ENCODE measurements around the gene CSF2. TPM values are rescaled to one million over a fixed set of nuclear protein-coding genes. Genes with fewer than 3 reads are reported as not detected.

Gene CSF2
- total RNA-seq, 2 experiments from 2014 or later = not detected

- Mint-ChIP-seq H3K4me3 (no peak overlapping the region), H3K27ac (no peak overlapping the region), H3K4me1 (ENCODE audit: low read depth) (peaks cover 15% of the 10 kb centered on the region), H3K27me3 (no peaks in the 10 kb centered on the region), H3K9me3 (no peaks in the 10 kb centered on the region), H3K36me3 (ENCODE audit: low read depth) (no peaks in the 10 kb centered on the region)
- no peak for ATAC-seq (ENCODE audit: poor library complexity)
- no peaks in the 10 kb centered on the region for H3K9me3 ChIP-seq (ENCODE audit: control insufficient read depth in 1 of 2, insufficient read depth in 1 of 2, low read length in 2 of 2)
- peaks cover 30% of the 10 kb centered on the region for H3K4me1 ChIP-seq (ENCODE audit: insufficient read depth, low read length)
- H3K4me3 ChIP-seq (ENCODE audit: low read length) = no peak overlapping the region
- CTCF ChIA-PET = interaction anchor here (0.6 to 1.3 kb wide), 2 partner anchors 34 to 38 kb away, joined by 4 to 5 read pairs; no protein-coding TSS in a partner anchor
- H3K27ac ChIP-seq (ENCODE audit: low read depth in 1 of 2, low read length in 2 of 2) = no peak overlapping the region
- no peak for TF ChIP-seq CTCF (IDR thresholded peaks at IDR 0.05)
- H3K27me3 ChIP-seq (ENCODE audit: control insufficient read depth in 1 of 2, insufficient read depth in 2 of 2, low read length in 2 of 2) = no peaks in the 10 kb centered on the region
- DNase-seq = no peak
- intact Hi-C loops (cut with DNase I, micrococcal nuclease) = loop anchor here (1.0 to 10.0 kb wide), 4 partner anchors 37 to 439 kb away; no protein-coding TSS in a partner anchor
- H3K36me3 ChIP-seq (ENCODE audit: insufficient read depth, low read length) = no peaks in the 10 kb centered on the region
- POLR2A ChIA-PET = no interaction called here
Observed at GRCh38 chr5:132065951-132066701, 7.5 kb upstream of the CSF2 start.

- POLR2A ChIA-PET = no interaction called here
- H3K36me3 Mint-ChIP-seq (ENCODE audit: low read depth) = no peaks in the 10 kb centered on the region
Observed at GRCh38 chr5:132066871-132067270, 6.7 kb upstream of the CSF2 start.

GRCh38 chr5:132067451-132067850 lies 6.1 kb upstream of the CSF2 start:
- DNase-seq = no peak
- ATAC-seq (ENCODE audit: poor library complexity) = no peak
- Mint-ChIP-seq H3K4me3 (no peak overlapping the region), H3K27me3 (no peaks in the 10 kb centered on the region), H3K4me1 (ENCODE audit: low read depth) (peaks cover 15% of the 10 kb centered on the region), H3K36me3 (ENCODE audit: low read depth) (no peaks in the 10 kb centered on the region), H3K9me3 (no peaks in the 10 kb centered on the region), H3K27ac (no peak overlapping the region)
- POLR2A ChIA-PET = no interaction called here
- intact Hi-C loops (cut with DNase I, micrococcal nuclease) = loop anchor here in 1 of 2 experiments (10.0 kb wide), 2 partner anchors 317 to 437 kb away; no protein-coding TSS in a partner anchor
- Histone ChIP-seq H3K4me3 (ENCODE audit: low read length) (no peak overlapping the region), H3K27ac (ENCODE audit: low read depth in 1 of 2, low read length in 2 of 2) (no peak overlapping the region), H3K36me3 (ENCODE audit: insufficient read depth, low read length) (no peaks in the 10 kb centered on the region), H3K9me3 (ENCODE audit: control insufficient read depth in 1 of 2, insufficient read depth in 1 of 2, low read length in 2 of 2) (no peaks in the 10 kb centered on the region), H3K27me3 (ENCODE audit: control insufficient read depth in 1 of 2, insufficient read depth in 2 of 2, low read length in 2 of 2) (no peaks in the 10 kb centered on the region), H3K4me1 (ENCODE audit: insufficient read depth, low read length) (peaks cover 32% of the 10 kb centered on the region)
- TF ChIP-seq CTCF (IDR thresholded peaks at IDR 0.05) = no peak
- CTCF ChIA-PET = no interaction called here

More at GRCh38 chr5:132066871-132067270, 6.7 kb upstream of the CSF2 start:
- CTCF ChIA-PET = no interaction called here
- ATAC-seq (ENCODE audit: poor library complexity) (no peak), DNase-seq (no peak)
- Histone ChIP-seq H3K27ac (ENCODE audit: low read depth in 1 of 2, low read length in 2 of 2) (no peak overlapping the region), H3K36me3 (ENCODE audit: insufficient read depth, low read length) (no peaks in the 10 kb centered on the region), H3K27me3 (ENCODE audit: control insufficient read depth in 1 of 2, insufficient read depth in 2 of 2, low read length in 2 of 2) (no peaks in the 10 kb centered on the region), H3K4me1 (ENCODE audit: insufficient read depth, low read length) (peaks cover 31% of the 10 kb centered on the region), H3K4me3 (ENCODE audit: low read length) (no peak overlapping the region), H3K9me3 (ENCODE audit: control insufficient read depth in 1 of 2, insufficient read depth in 1 of 2, low read length in 2 of 2) (no peaks in the 10 kb centered on the region)
- H3K4me1 Mint-ChIP-seq (ENCODE audit: low read depth) = peaks cover 15% of the 10 kb centered on the region
- H3K27ac Mint-ChIP-seq = no peak overlapping the region
- H3K4me3 Mint-ChIP-seq = no peak overlapping the region
- intact Hi-C loops (cut with DNase I, micrococcal nuclease) = loop anchor here in 1 of 2 experiments (10.0 kb wide), 2 partner anchors 318 to 438 kb away; no protein-coding TSS in a partner anchor
- no peak for TF ChIP-seq CTCF (IDR thresholded peaks at IDR 0.05)
- H3K27me3 Mint-ChIP-seq = no peaks in the 10 kb centered on the region
- H3K9me3 Mint-ChIP-seq = no peaks in the 10 kb centered on the region

Measured in CD4-positive, alpha-beta T cell (primary cell).